ENCODE measurements around the gene ANKRD11.

Gene ANKRD11

DNA sequence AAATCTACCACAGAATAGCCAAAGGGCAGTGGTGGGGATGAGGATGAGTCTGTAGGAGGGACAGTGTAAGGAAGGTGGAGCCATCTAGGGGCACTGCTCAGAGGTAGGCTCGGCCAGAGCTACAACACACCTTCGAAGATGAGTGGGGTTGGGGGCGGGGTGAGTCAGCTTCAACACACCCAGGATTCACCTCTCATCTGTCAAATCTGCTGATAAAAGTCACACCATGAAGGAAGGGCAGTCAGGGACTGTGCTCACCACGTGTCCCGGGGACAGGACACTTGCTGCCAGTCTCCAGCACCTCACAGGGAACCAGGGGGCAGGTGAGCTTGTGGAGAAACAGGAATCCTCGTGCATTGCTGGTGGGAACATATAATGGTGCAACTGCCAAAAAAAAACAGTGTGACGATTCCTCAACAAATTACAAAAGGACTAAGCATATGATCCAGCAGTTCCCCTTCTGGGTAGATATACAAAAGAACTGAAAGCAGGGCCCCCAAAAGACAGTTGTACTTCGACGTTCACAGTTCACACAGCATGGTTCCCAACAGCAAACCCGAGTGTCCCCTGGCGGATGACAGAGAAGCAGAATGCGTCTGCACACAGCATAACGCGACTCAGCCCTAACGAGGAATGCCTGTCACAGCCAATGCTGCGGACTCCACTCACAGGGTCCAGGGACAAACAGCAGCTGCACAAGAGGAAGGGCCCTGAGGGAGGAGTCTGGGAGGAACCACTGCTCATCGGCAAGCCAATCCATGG is 133.1 kb downstream of the ANKRD11 start:
- DNase-seq (ENCODE audit: low read depth): no peak
- H3K4me3 ChIP-seq (ENCODE audit: control insufficient read depth, low read depth, low read length): no peak overlapping the region
- TF ChIP-seq, protein P1, sequence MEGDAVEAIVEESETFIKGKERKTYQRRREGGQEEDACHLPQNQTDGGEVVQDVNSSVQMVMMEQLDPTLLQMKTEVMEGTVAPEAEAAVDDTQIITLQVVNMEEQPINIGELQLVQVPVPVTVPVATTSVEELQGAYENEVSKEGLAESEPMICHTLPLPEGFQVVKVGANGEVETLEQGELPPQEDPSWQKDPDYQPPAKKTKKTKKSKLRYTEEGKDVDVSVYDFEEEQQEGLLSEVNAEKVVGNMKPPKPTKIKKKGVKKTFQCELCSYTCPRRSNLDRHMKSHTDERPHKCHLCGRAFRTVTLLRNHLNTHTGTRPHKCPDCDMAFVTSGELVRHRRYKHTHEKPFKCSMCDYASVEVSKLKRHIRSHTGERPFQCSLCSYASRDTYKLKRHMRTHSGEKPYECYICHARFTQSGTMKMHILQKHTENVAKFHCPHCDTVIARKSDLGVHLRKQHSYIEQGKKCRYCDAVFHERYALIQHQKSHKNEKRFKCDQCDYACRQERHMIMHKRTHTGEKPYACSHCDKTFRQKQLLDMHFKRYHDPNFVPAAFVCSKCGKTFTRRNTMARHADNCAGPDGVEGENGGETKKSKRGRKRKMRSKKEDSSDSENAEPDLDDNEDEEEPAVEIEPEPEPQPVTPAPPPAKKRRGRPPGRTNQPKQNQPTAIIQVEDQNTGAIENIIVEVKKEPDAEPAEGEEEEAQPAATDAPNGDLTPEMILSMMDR (IDR thresholded peaks at IDR 0.05; ENCODE audit: control insufficient read depth, insufficient read depth, low read depth, low read length, missing control alignments): no peak

DNA sequence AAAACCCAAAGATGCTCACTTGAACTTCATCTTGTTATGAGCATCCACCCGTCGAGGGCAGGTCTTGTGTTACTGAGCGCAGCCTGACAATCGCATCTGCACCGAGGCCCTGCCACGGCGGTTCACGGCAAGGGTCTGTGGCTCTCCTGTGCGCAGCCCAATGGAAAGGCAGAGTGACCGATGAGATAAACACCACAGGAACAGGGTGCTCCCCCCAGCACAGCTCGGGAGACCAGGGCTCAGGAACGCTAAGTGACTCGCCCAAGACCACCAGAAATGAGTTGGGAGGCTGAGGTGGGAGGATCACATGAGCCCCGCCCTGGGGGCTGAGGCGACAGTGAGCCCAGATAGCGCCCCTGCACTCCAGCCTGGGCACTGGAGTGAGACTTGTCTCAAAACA is 134.7 kb downstream of the ANKRD11 start:
- no peak for DNase-seq (ENCODE audit: low read depth)
- H3K4me3 ChIP-seq (ENCODE audit: control insufficient read depth, low read depth, low read length): no peak overlapping the region
- TF ChIP-seq, protein P1 (IDR thresholded peaks at IDR 0.05; ENCODE audit: control insufficient read depth, insufficient read depth, low read depth, low read length, missing control alignments): no peak

DNA sequence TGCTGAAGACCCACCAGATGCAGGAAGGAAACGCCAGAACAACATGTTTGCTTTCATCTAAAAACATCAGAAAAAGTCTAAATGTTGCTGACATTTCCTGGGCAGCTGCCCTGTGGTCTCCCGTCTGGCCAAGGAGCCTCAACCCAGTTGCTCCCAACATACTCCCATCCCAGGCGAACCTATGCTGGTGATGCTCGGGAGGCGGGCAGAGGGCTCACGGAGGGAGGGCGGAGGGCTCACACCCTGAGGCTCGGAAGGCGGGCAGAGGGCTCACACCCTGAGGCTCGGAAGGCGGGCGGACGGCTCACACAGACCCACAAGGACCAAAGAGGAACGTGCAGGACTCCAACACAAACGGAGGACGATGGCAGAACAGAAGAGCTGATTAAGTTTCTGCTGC is 135.4 kb downstream of the ANKRD11 start:
- TF ChIP-seq, protein P1 (IDR thresholded peaks at IDR 0.05; ENCODE audit: control insufficient read depth, insufficient read depth, low read depth, low read length, missing control alignments): no peak
- no peak for DNase-seq (ENCODE audit: low read depth)
- H3K4me3 ChIP-seq (ENCODE audit: control insufficient read depth, low read depth, low read length): no peak overlapping the region

DNA sequence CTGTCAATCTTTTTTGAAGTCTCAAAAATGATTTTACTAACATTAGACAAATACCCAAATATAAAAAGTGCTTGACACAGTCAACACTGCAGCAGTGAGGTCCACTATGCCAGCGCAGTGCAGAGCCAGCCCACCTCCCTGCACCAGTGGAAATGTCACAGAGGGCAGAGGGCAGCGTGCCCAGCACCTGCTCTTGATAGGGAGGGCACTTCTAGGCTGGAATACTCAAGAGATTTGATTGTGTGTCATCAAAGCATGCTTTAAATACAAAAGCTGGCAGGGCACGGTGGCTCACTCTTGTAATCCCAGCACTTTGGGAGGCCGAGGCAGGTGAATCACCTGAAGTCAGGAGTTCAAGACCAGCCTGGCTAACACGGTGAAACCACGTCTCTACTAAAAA is 136.0 kb downstream of the ANKRD11 start:
- H3K4me3 ChIP-seq (ENCODE audit: control insufficient read depth, low read depth, low read length): no peak overlapping the region
- TF ChIP-seq, protein P1 (IDR thresholded peaks at IDR 0.05; ENCODE audit: control insufficient read depth, insufficient read depth, low read depth, low read length, missing control alignments): no peak
- no peak for DNase-seq (ENCODE audit: low read depth)

DNA sequence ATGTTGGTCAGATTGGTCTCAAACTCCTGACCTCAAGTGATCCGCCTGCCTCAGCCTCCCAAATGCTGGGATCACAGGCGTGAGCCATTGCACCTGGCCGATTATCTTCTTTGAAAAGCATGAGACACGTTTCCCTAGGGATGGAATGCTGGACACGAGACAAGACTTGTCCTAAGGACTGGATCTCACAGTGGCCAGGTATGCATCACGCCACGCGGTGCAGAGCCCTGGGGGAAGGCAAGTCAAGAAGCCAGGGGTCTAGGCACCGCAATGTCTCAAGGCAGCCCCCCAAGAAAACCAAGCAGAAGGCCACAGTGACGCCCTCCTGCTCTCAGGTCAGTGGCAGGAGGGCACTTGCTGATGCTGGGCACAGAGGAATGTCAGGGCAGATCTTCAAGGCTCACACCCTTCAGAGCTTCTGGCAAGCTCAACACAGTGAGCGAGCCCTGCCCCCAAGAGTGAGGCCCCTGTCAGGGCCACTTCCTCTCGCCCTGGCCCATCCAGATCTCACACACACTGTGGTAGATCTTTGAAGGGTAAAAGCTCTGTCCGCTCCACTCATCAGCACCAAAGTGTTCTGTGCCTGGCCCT is 138.2 kb downstream of the ANKRD11 start:
- no peak overlapping the region for H3K4me3 ChIP-seq (ENCODE audit: control insufficient read depth, low read depth, low read length)
- TF ChIP-seq, protein P1 (IDR thresholded peaks at IDR 0.05; ENCODE audit: control insufficient read depth, insufficient read depth, low read depth, low read length, missing control alignments): no peak
- DNase-seq (ENCODE audit: low read depth): no peak

DNA sequence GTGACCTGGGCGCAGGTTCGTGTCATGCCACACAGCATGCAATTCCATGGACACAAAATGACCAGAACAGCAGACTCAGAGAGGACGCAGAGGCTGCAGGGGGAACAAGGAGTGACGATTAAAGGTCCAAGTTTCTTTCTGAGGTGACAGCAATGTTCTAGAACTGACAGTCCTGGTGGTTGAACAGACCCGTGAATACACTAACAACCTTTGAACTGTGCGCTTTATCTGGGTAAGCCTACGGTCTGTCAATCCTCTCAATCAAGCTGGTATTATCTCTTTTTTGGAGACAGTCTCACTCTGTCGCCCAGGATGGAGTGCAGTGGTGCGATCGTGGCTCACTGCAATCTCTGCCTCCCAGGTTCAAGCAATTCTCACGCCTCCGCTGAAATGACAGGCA is 138.7 kb downstream of the ANKRD11 start:
- DNase-seq (ENCODE audit: low read depth): no peak
- TF ChIP-seq, protein P1 (IDR thresholded peaks at IDR 0.05; ENCODE audit: control insufficient read depth, insufficient read depth, low read depth, low read length, missing control alignments): no peak
- no peak overlapping the region for H3K4me3 ChIP-seq (ENCODE audit: control insufficient read depth, low read depth, low read length)

Data from AG09309 (cell line).